Subcutaneous abdominal adipose tissue (tissue), 5 donors: ENCODE measurements around the gene PPP1R14C.

Experiments used
- H3K27ac ChIP-seq: one replicate; pipeline ENCODE4 v1.7.0; 2013; ENCODE audit warnings: low read depth, mild to moderate bottlenecking, inconsistent platforms, low read length, moderate library complexity
- H3K27me3 ChIP-seq, 5 donors: one replicate each; pipeline ENCODE4 v1.7.0; 2013; ENCODE audit warnings: low read length in 5 of 5, inconsistent platforms in 1 of 5; ENCODE audit not compliant: control insufficient read depth in 5 of 5, insufficient read depth in 4 of 5
- H3K36me3 ChIP-seq, 5 donors: one replicate each; pipeline ENCODE4 v1.7.0; 2013; ENCODE audit warnings: low read length in 5 of 5; ENCODE audit not compliant: control insufficient read depth in 5 of 5, insufficient read depth in 5 of 5
- H3K4me1 ChIP-seq, 5 donors: one replicate each; pipeline ENCODE4 v1.7.0; 2013; ENCODE audit warnings: low read length in 5 of 5, mild to moderate bottlenecking in 3 of 5, moderate library complexity in 1 of 5; ENCODE audit not compliant: control insufficient read depth in 5 of 5, insufficient read depth in 5 of 5
- H3K4me3 ChIP-seq, 5 donors: one replicate each; pipeline ENCODE4 v1.7.0; 2013; ENCODE audit warnings: low read length in 5 of 5, low read depth in 1 of 5
- H3K9ac ChIP-seq, 5 donors: one replicate each; pipeline ENCODE4 v1.7.0; 2013; ENCODE audit warnings: low read length in 5 of 5, mild to moderate bottlenecking in 4 of 5, moderate library complexity in 3 of 5
- H3K9me3 ChIP-seq, 5 donors: one replicate each; pipeline ENCODE4 v1.7.0; 2013; ENCODE audit warnings: low read length in 5 of 5; ENCODE audit not compliant: control insufficient read depth in 5 of 5
- donor health status: healthy.
- donor health status: healthy.
- donor health status: healthy.
- donor health status: healthy.
- donor health status: healthy.

Gene PPP1R14C

GRCh38 chr6:150266309-150266708 is 123.5 kb downstream of the PPP1R14C start:
- Histone ChIP-seq H3K36me3 (no peaks in the 10 kb centered on the region), H3K4me3 (no peak overlapping the region), H3K27me3 (peaks cover 0 to 3% (median 3%) of the 10 kb centered on the region in 5 donors), H3K9me3 (peaks cover 0 to 7% (median 0%) of the 10 kb centered on the region in 5 donors), H3K9ac (no peak overlapping the region), H3K4me1 (no peaks in the 10 kb centered on the region), H3K27ac (no peak overlapping the region)

- Histone ChIP-seq H3K27me3 (peaks cover 0 to 3% (median 3%) of the 10 kb centered on the region in 5 donors), H3K4me3 (no peak overlapping the region), H3K9ac (no peak overlapping the region), H3K36me3 (no peaks in the 10 kb centered on the region), H3K27ac (no peak overlapping the region), H3K9me3 (peaks cover 0 to 7% (median 0%) of the 10 kb centered on the region in 5 donors), H3K4me1 (no peaks in the 10 kb centered on the region)
Measured at GRCh38 chr6:150266963-150267685, 124.3 kb downstream of the PPP1R14C start.

GRCh38 chr6:150267686-150268561 is 125.1 kb downstream of the PPP1R14C start:
- Histone ChIP-seq H3K4me3 (no peak overlapping the region), H3K9me3 (peaks cover 0 to 7% (median 0%) of the 10 kb centered on the region in 5 donors), H3K36me3 (no peaks in the 10 kb centered on the region), H3K4me1 (no peaks in the 10 kb centered on the region), H3K27ac (no peak overlapping the region), H3K9ac (no peak overlapping the region), H3K27me3 (peaks cover 0 to 3% (median 3%) of the 10 kb centered on the region in 5 donors)

- H3K4me3 ChIP-seq: no peak overlapping the region
- H3K36me3 ChIP-seq: no peaks in the 10 kb centered on the region
- H3K27ac ChIP-seq: no peak overlapping the region
- no peaks in the 10 kb centered on the region for H3K4me1 ChIP-seq
- H3K9me3 ChIP-seq: peaks cover 0 to 6% (median 0%) of the 10 kb centered on the region in 5 donors
- no peak overlapping the region for H3K9ac ChIP-seq
- peaks cover 0 to 6% (median under 1%) of the 10 kb centered on the region in 5 donors for H3K27me3 ChIP-seq
Measured at GRCh38 chr6:150269130-150269856, 126.4 kb downstream of the PPP1R14C start.

DNA sequence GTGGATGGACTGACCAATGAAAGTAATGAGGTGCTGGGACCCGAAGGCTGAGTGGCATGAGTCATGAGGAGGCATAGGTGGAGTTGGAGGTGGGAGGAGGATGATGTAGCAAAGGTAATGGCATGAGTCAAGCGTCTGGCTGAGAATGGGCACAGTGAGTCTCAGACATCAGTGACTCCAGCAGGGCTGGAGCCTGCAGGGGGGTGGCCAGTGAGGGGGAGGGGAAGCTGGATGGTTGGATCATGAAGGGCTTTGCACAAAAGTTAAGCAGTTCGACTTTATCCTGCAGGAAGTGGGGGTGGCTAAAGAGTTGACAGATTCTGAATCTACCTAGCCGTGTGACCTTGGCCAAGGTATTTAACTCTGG is 127.0 kb downstream of the PPP1R14C start:
- Histone ChIP-seq H3K27me3 (peaks cover 0 to 5% (median 2%) of the 10 kb centered on the region in 5 donors), H3K4me1 (no peaks in the 10 kb centered on the region), H3K9me3 (peaks cover 0 to 6% (median 0%) of the 10 kb centered on the region in 5 donors), H3K9ac (no peak overlapping the region), H3K4me3 (no peak overlapping the region), H3K36me3 (no peaks in the 10 kb centered on the region), H3K27ac (no peak overlapping the region)

DNA sequence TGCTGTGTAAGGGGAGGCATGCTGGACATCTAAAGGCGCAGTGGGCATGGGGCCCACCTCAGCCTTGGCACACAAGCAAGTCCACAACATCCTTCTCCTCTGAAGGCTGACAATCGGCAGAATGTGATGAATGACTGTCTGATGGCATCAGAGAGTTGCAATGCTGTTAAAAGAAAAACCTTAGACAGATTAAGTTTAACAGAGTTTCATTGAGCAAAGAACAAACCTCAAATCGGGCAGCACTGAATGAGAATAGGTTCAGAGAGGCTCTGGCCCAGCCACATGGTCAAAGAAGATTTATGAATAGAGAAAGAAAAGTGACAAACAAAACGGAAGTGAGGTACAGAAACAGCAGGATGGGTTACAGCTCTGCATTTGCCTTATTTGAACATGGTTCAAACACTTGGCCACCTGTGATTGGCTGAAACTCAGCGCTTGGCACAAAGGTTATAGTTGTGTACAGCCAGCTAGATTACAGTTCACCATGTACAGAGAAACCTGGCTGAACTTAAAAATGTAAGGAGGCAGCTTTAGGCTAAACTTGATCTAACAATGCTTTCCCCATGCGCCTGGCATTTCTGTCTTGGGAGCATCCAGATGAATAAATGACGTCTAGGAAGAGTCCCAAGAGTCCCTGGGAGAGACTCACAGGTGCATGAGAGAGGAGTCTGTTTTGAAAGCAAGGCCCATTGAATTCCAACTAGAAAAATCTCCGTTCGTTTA is 127.6 kb downstream of the PPP1R14C start:
- no peak overlapping the region for H3K27ac ChIP-seq
- H3K36me3 ChIP-seq: no peaks in the 10 kb centered on the region
- no peak overlapping the region for H3K9ac ChIP-seq
- no peaks in the 10 kb centered on the region for H3K4me1 ChIP-seq
- peaks cover 0 to 6% (median 0%) of the 10 kb centered on the region in 5 donors for H3K9me3 ChIP-seq
- H3K27me3 ChIP-seq: peaks cover 0 to 6% (median 3%) of the 10 kb centered on the region in 5 donors
- no peak overlapping the region for H3K4me3 ChIP-seq

- Histone ChIP-seq H3K9ac (no peak overlapping the region), H3K36me3 (no peaks in the 10 kb centered on the region), H3K27ac (no peak overlapping the region), H3K4me1 (no peaks in the 10 kb centered on the region), H3K27me3 (peaks cover 0 to 7% (median 3%) of the 10 kb centered on the region in 5 donors), H3K9me3 (peaks cover 0 to 6% (median 0%) of the 10 kb centered on the region in 5 donors), H3K4me3 (no peak overlapping the region)
Measured at GRCh38 chr6:150271172-150271500, 128.3 kb downstream of the PPP1R14C start.

GRCh38 chr6:150271501-150272263 is 128.8 kb downstream of the PPP1R14C start:
- Histone ChIP-seq H3K36me3 (no peaks in the 10 kb centered on the region), H3K27me3 (peaks cover 0 to 7% (median 3%) of the 10 kb centered on the region in 5 donors), H3K9ac (no peak overlapping the region), H3K4me3 (no peak overlapping the region), H3K9me3 (peaks cover 0 to 6% (median 0%) of the 10 kb centered on the region in 5 donors), H3K27ac (no peak overlapping the region), H3K4me1 (no peaks in the 10 kb centered on the region)
